IMR-90 (cell line): ENCODE data around the gene IFNA13. TPM values are rescaled to one million over a fixed set of nuclear protein-coding genes. Genes with fewer than 3 reads are reported as not detected.

Source experiments
- ATAC-seq: fragments of 200-7000 bp; cut with Tn5 transposase; 2 replicates; pipeline ENCODE4 v1.9.1; 2020; ENCODE audit warnings: low read depth, mild to moderate bottlenecking, moderate library complexity
- BruUV-seq: library from RNA; stranded (reverse); fragments of 400-500 nt; replicated peaks from 2 replicates; lab custom pipeline; 2021; lab: Mats Ljungman, UMichigan
- CTCF ChIA-PET: fragments of 300-600 bp; formaldehyde crosslinking; extraction: SDS; loops from one replicate; lab custom pipeline; 2021; ENCODE audit warnings: antibody characterized with exemption; lab: Yijun Ruan, JAX
- POLR2A ChIA-PET: fragments of 300-600 bp; sonication (Branson Sonifier 250); formaldehyde crosslinking; loops from one replicate; lab custom pipeline; 2022; ENCODE audit warnings: antibody characterized with exemption; ENCODE audit not compliant: unreplicated experiment; lab: Charles Lee
- DNase-seq: peaks from one replicate; pipeline ENCODE4 v3.0.0; 2013
- H2AFZ ChIP-seq: replicated peaks from 2 replicates; pipeline ENCODE3; 2013; ENCODE audit warnings: low read length, mild to moderate bottlenecking; ENCODE audit not compliant: poor library complexity
- H2AK5ac ChIP-seq: 2 replicates; pipeline ENCODE4 v1.6.1; 2013; ENCODE audit warnings: low read depth, low read length, inconsistent platforms
- H2AK9ac ChIP-seq: replicated peaks from 2 replicates; pipeline ENCODE3; 2013; ENCODE audit warnings: mild to moderate bottlenecking, low read depth, low read length, moderate library complexity; ENCODE audit not compliant: poor library complexity
- H2BK120ac ChIP-seq: 2 replicates; pipeline ENCODE4 v1.6.1; 2013; ENCODE audit warnings: low read depth, low read length, inconsistent platforms
- H2BK15ac ChIP-seq: 3 replicates; pipeline ENCODE4 v1.6.1; 2013; ENCODE audit warnings: low read depth, low read length, inconsistent platforms
- H2BK20ac ChIP-seq: 2 replicates; pipeline ENCODE4 v1.6.1; 2013; ENCODE audit warnings: low read depth, mild to moderate bottlenecking, inconsistent platforms, low read length, moderate library complexity
- H2BK5ac ChIP-seq: 2 replicates; pipeline ENCODE4 v1.6.1; 2013; ENCODE audit warnings: mild to moderate bottlenecking, low read depth, low read length, inconsistent platforms; ENCODE audit not compliant: poor library complexity, severe bottlenecking
- H3K14ac ChIP-seq: replicated peaks from 2 replicates; pipeline ENCODE4 v1.6.1; 2013; ENCODE audit warnings: low read depth, low read length, inconsistent platforms
- H3K18ac ChIP-seq: 2 replicates; pipeline ENCODE4 v1.6.1; 2013; ENCODE audit warnings: low read depth, low read length, control low read depth
- H3K23ac ChIP-seq: 2 replicates; pipeline ENCODE4 v1.6.1; 2013; ENCODE audit warnings: low read depth, low read length, inconsistent platforms
- H3K27ac ChIP-seq: 2 replicates; pipeline ENCODE4 v1.5.1; 2013; ENCODE audit warnings: mild to moderate bottlenecking, control low read depth, low read length; ENCODE audit not compliant: insufficient read depth
- H3K27me3 ChIP-seq: 2 replicates; pipeline ENCODE4 v1.6.1; 2013; ENCODE audit warnings: low read length; ENCODE audit not compliant: control insufficient read depth, insufficient read depth
- H3K36me3 ChIP-seq: 2 replicates; pipeline ENCODE4 v1.6.1; 2013; ENCODE audit warnings: low read length, mixed read lengths; ENCODE audit not compliant: control insufficient read depth, insufficient read depth
- H3K4ac ChIP-seq: 2 replicates; pipeline ENCODE4 v1.6.1; 2013; ENCODE audit warnings: low read depth, low read length, inconsistent platforms
- H3K4me1 ChIP-seq: 2 replicates; pipeline ENCODE4 v1.6.1; 2013; ENCODE audit warnings: low read length, mixed read lengths; ENCODE audit not compliant: control insufficient read depth, insufficient read depth
- H3K4me2 ChIP-seq: 2 replicates; pipeline ENCODE4 v1.6.1; 2013; ENCODE audit warnings: low read depth, mild to moderate bottlenecking, control low read depth, low read length, moderate library complexity
- H3K4me3 ChIP-seq: 2 replicates; pipeline ENCODE4 v1.5.1; 2013; ENCODE audit warnings: low read depth, mild to moderate bottlenecking, control low read depth, low read length, moderate library complexity; ENCODE audit not compliant: insufficient read depth
- H3K56ac ChIP-seq: 2 replicates; pipeline ENCODE4 v1.6.1; 2013; ENCODE audit warnings: low read length, inconsistent platforms; ENCODE audit not compliant: insufficient read depth; ENCODE audit errors: extremely low read depth
- H3K79me1 ChIP-seq, 2 experiments: 2 replicates each; pipeline ENCODE4 v1.6.1; 2013; ENCODE audit warnings: low read length in 2 of 2, inconsistent platforms in 1 of 2, low read depth in 1 of 2
- H3K9ac ChIP-seq: 2 replicates; pipeline ENCODE4 v1.6.1; 2013; ENCODE audit warnings: low read depth, low read length, control low read depth
- H3K9me1 ChIP-seq: 2 replicates; pipeline ENCODE4 v1.6.1; 2013; ENCODE audit warnings: low read length, inconsistent platforms; ENCODE audit not compliant: insufficient read depth
- H3K9me3 ChIP-seq: 2 replicates; pipeline ENCODE4 v1.6.1; 2013; ENCODE audit warnings: low read length; ENCODE audit not compliant: control insufficient read depth, insufficient read depth
- H4K20me1 ChIP-seq: 2 replicates; pipeline ENCODE4 v1.6.1; 2013; ENCODE audit warnings: low read length, inconsistent platforms; ENCODE audit not compliant: insufficient read depth
- H4K5ac ChIP-seq: 2 replicates; pipeline ENCODE4 v1.6.1; 2013; ENCODE audit warnings: mild to moderate bottlenecking, low read depth, low read length, control low read depth
- H4K8ac ChIP-seq, 2 experiments: 2 replicates each; pipeline ENCODE4 v1.6.1; 2013; ENCODE audit warnings: low read depth in 2 of 2, low read length in 2 of 2, control low read depth in 1 of 2, inconsistent platforms in 1 of 2
- H4K91ac ChIP-seq: 2 replicates; pipeline ENCODE4 v1.6.1; 2013; ENCODE audit warnings: low read depth, low read length, inconsistent platforms; ENCODE audit not compliant: insufficient read depth
- BHLHE40 ChIP-seq: fragments of 150-350 bp; IDR thresholded peaks from 2 replicates; pipeline ENCODE4 v1.6.1; 2016; ENCODE audit warnings: mild to moderate bottlenecking, low read depth, low read length
- MAFK ChIP-seq: IDR thresholded peaks from 2 replicates; pipeline ENCODE4 v1.6.1; 2012; ENCODE audit warnings: low read depth, low read length, improper control_type of control experiment
- RAD21 ChIP-seq: IDR thresholded peaks from 2 replicates; pipeline ENCODE4 v1.6.1; 2012; ENCODE audit warnings: low read length, improper control_type of control experiment
- WGBS, 2 experiments: methylation state at CpG; one replicate each; pipeline versions ENCODE4 v1.1.5 to v1.1.7; 2013; ENCODE audit warnings: missing lambda C conversion rate in 2 of 2; ENCODE audit not compliant: insufficient read length in 1 of 2; ENCODE audit errors: extremely low coverage in 2 of 2; 5-methylcytosine and 5-hydroxymethylcytosine counted together
- dilution Hi-C: fragments of 300-500 bp; cut with HindIII; formaldehyde crosslinking; loops from one replicate; pipeline ENCODE4 v1.14.3; 2018; ENCODE audit warnings: low sequenced_read_pairs; ENCODE audit not compliant: unreplicated experiment
- in situ Hi-C: fragments of 300-500 bp; cut with MboI; formaldehyde crosslinking; loops from 3 replicates; pipeline ENCODE4 v1.14.3; 2019; ENCODE audit warnings: low sequenced_read_pairs, inconsistent platforms, mixed read lengths
- intact Hi-C: fragments of 100-400 bp; cut with micrococcal nuclease; formaldehyde crosslinking; loops from 2 replicates; pipeline ENCODE4 v1.10.0; 2022
- polyA plus RNA-seq, 3 experiments: library from polyadenylated mRNA; depleted of rRNA; stranded (reverse); fragments of >200 nt; gene quantifications; 2 replicates each; pipeline ENCODE4 v1.2.3, GENCODE V29; 2012; ENCODE audit warnings: low replicate concordance in 1 of 3
- total RNA-seq: library from RNA; depleted of rRNA; stranded (reverse); fragments of >200 nt; gene quantifications from 2 replicates; pipeline ENCODE4 v1.2.3, GENCODE V29; 2012

The IFNA13 gene
- total and polyA plus RNA-seq, 2 of the 4 experiments (the other 2 are of a cell fraction) = not detected

GRCh38 chr9:21383627-21384026, 15.8 kb upstream of the IFNA13 start:
- Histone ChIP-seq H3K4me1 (no peaks in the 10 kb centered on the region), H3K23ac (no peak overlapping the region), H4K8ac (no peak overlapping the region), H3K4me3 (no peak overlapping the region), H2BK120ac (no peak overlapping the region), H3K9ac (no peak overlapping the region), H2AFZ (no peak overlapping the region), H3K56ac (no peak overlapping the region), H2BK5ac (no peak overlapping the region), H2AK5ac (no peak overlapping the region), H2BK20ac (no peak overlapping the region), H3K36me3 (no peaks in the 10 kb centered on the region), H3K9me3 (no peaks in the 10 kb centered on the region), H3K9me1 (no peaks in the 10 kb centered on the region), H3K27ac (no peak overlapping the region), H2BK15ac (no peak overlapping the region), H3K18ac (no peak overlapping the region), H3K79me1 (no peaks in the 10 kb centered on the region), H3K4ac (no peak overlapping the region), H2AK9ac (no peak overlapping the region), H3K27me3 (peaks cover 28% of the 10 kb centered on the region), H4K5ac (no peak overlapping the region), H4K20me1 (no peaks in the 10 kb centered on the region), H3K14ac (no peak overlapping the region), H3K4me2 (no peak overlapping the region), H4K91ac (no peak overlapping the region)
- ChIA-PET POLR2A (no interaction called here), CTCF (no interaction called here)
- DNase-seq = no peak
- ATAC-seq = no peak
- TF ChIP-seq BHLHE40 = no peak
- no peak for TF ChIP-seq MAFK
- TF ChIP-seq RAD21 = no peak
- intact Hi-C loops (loop anchor here (5.0 kb wide), 1 partner anchor 36 kb away; no protein-coding TSS in a partner anchor), dilution Hi-C loops (no loop called here), in situ Hi-C loops (no loop called here)
- 43% methylated on average over 2 of the region's 4 CpGs; no CpG with 5 or more reads in 1 of the 2 experiments for WGBS, 2 experiments
- BruUV-seq = no TSS peak
